Mesendoderm (in vitro differentiated cells): ENCODE measurements around the gene RSBN1.

ENCODE experiments used
- DNase-seq: peaks from one replicate; pipeline ENCODE4 v3.0.0; 2013
- H2AK5ac ChIP-seq: 2 replicates; pipeline ENCODE4 v1.6.1; 2013; ENCODE audit warnings: low read length, inconsistent platforms
- H2BK120ac ChIP-seq: 2 replicates; pipeline ENCODE4 v1.6.1; 2013; ENCODE audit warnings: low read depth, mild to moderate bottlenecking, low read length, moderate library complexity, mixed read lengths
- H2BK15ac ChIP-seq: replicated peaks from 2 replicates; pipeline ENCODE4 v1.6.1; 2013; ENCODE audit warnings: low read depth, mild to moderate bottlenecking, moderate library complexity
- H2BK5ac ChIP-seq: 2 replicates; pipeline ENCODE4 v1.6.1; 2013; ENCODE audit warnings: low read length, inconsistent platforms
- H3K18ac ChIP-seq: 2 replicates; pipeline ENCODE4 v1.6.1; 2013; ENCODE audit warnings: mild to moderate bottlenecking, low read length, mixed read lengths
- H3K23ac ChIP-seq: one replicate; pipeline ENCODE4 v1.6.1; 2013; ENCODE audit warnings: low read length
- H3K27ac ChIP-seq: 2 replicates; pipeline ENCODE4 v1.5.1; 2013; ENCODE audit warnings: low read depth, mild to moderate bottlenecking, inconsistent platforms, low read length, moderate library complexity
- H3K27me3 ChIP-seq: 2 replicates; pipeline ENCODE4 v1.6.1; 2013; ENCODE audit warnings: low read length, control low read depth, mild to moderate bottlenecking, inconsistent platforms; ENCODE audit not compliant: insufficient read depth, poor library complexity
- H3K36me3 ChIP-seq: 2 replicates; pipeline ENCODE4 v1.6.1; 2013; ENCODE audit warnings: low read length, inconsistent platforms; ENCODE audit not compliant: control insufficient read depth, insufficient read depth
- H3K4ac ChIP-seq: one replicate; pipeline ENCODE4 v1.6.1; 2013; ENCODE audit warnings: low read depth, mild to moderate bottlenecking, low read length, moderate library complexity
- H3K4me1 ChIP-seq: 2 replicates; pipeline ENCODE4 v1.6.1; 2013; ENCODE audit warnings: low read depth, low read length, inconsistent platforms; ENCODE audit not compliant: control insufficient read depth
- H3K4me2 ChIP-seq: 2 replicates; pipeline ENCODE4 v1.6.1; 2013; ENCODE audit warnings: low read length
- H3K4me3 ChIP-seq: 2 replicates; pipeline ENCODE4 v1.5.1; 2013; ENCODE audit warnings: mild to moderate bottlenecking, low read length
- H3K56ac ChIP-seq: one replicate; pipeline ENCODE4 v1.6.1; 2013; ENCODE audit warnings: low read length
- H3K79me1 ChIP-seq: 2 replicates; pipeline ENCODE4 v1.6.1; 2013; ENCODE audit warnings: low read length, inconsistent platforms
- H3K79me2 ChIP-seq: 2 replicates; pipeline ENCODE4 v1.6.1; 2013; ENCODE audit warnings: mild to moderate bottlenecking, low read length; ENCODE audit not compliant: control insufficient read depth, insufficient read depth
- H3K9ac ChIP-seq: 2 replicates; pipeline ENCODE4 v1.6.1; 2013; ENCODE audit warnings: low read length, inconsistent platforms
- H4K5ac ChIP-seq: one replicate; pipeline ENCODE4 v1.6.1; 2013; ENCODE audit warnings: low read length
- H4K8ac ChIP-seq: one replicate; pipeline ENCODE4 v1.6.1; 2013; ENCODE audit warnings: low read depth, mild to moderate bottlenecking, control low read depth, low read length, moderate library complexity
- WGBS: extraction: QIAGEN DNeasy Blood & Tissue Kit; methylation state at CpG from one replicate; pipeline ENCODE4 v1.1.7; 2013; ENCODE audit warnings: low lambda C conversion rate, missing lambda C conversion rate; ENCODE audit not compliant: insufficient coverage; ENCODE audit errors: extremely low coverage; 5-methylcytosine and 5-hydroxymethylcytosine counted together

RSBN1 gene

DNA sequence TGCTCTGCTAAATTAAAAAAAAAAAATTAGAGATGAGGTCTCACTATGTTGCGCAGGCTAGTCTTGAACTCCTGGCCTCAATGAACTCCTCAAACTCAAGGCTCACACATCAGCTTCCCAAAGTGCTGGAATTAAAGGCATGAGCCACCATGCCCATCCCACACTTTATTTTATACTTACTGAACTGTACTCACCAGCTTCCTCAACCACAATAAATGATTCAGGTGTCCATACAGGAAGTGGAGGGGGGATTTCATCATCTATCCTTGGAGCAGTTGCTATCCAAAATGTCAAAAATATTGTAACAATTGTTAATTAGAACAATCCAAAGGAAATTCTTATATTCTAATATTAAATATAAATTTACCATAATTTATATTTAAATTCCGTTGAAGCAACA, 22.4 kb upstream of the RSBN1 start:
- no CpG with 5 or more reads among the region's 2 CpGs for WGBS
- Histone ChIP-seq H2AK5ac (no peak overlapping the region), H3K56ac (no peak overlapping the region), H2BK120ac (no peak overlapping the region), H4K5ac (no peak overlapping the region), H3K27me3 (no peaks in the 10 kb centered on the region), H3K18ac (no peak overlapping the region), H3K9ac (no peak overlapping the region), H3K4me1 (no peaks in the 10 kb centered on the region), H2BK15ac (no peak overlapping the region), H3K27ac (no peak overlapping the region), H3K79me2 (no peaks in the 10 kb centered on the region), H3K4ac (no peak overlapping the region), H3K23ac (no peak overlapping the region), H4K8ac (no peak overlapping the region), H3K4me3 (no peak overlapping the region), H2BK5ac (no peak overlapping the region), H3K79me1 (no peaks in the 10 kb centered on the region), H3K36me3 (no peaks in the 10 kb centered on the region), H3K4me2 (no peak overlapping the region)
- DNase-seq: no peak

- H4K5ac ChIP-seq: no peak overlapping the region
- WGBS: no CpG with 5 or more reads among the region's 3 CpGs
- H3K4me2 ChIP-seq: no peak overlapping the region
- H3K27ac ChIP-seq: no peak overlapping the region
- H3K79me2 ChIP-seq: no peaks in the 10 kb centered on the region
- no peaks in the 10 kb centered on the region for H3K27me3 ChIP-seq
- no peak overlapping the region for H2BK5ac ChIP-seq
- DNase-seq: no peak
- no peak overlapping the region for H3K9ac ChIP-seq
- H3K79me1 ChIP-seq: no peaks in the 10 kb centered on the region
- no peak overlapping the region for H4K8ac ChIP-seq
- no peak overlapping the region for H3K4me3 ChIP-seq
- H2AK5ac ChIP-seq: no peak overlapping the region
- H2BK120ac ChIP-seq: no peak overlapping the region
- no peaks in the 10 kb centered on the region for H3K4me1 ChIP-seq
- H3K18ac ChIP-seq: no peak overlapping the region
- no peak overlapping the region for H3K56ac ChIP-seq
- H3K4ac ChIP-seq: no peak overlapping the region
- no peak overlapping the region for H3K23ac ChIP-seq
- H3K36me3 ChIP-seq: no peaks in the 10 kb centered on the region
- no peak overlapping the region for H2BK15ac ChIP-seq
These were observed 17.8 kb upstream of the RSBN1 start for GRCh38 chr1:113830039-113830438.

- Histone ChIP-seq H2BK5ac (no peak overlapping the region), H3K27ac (no peak overlapping the region), H3K27me3 (no peaks in the 10 kb centered on the region), H3K79me1 (no peaks in the 10 kb centered on the region), H3K4me2 (no peak overlapping the region), H2BK15ac (no peak overlapping the region), H3K79me2 (no peaks in the 10 kb centered on the region), H3K18ac (no peak overlapping the region), H2BK120ac (no peak overlapping the region), H2AK5ac (no peak overlapping the region), H3K4me1 (no peaks in the 10 kb centered on the region), H3K4ac (no peak overlapping the region), H3K9ac (no peak overlapping the region), H3K36me3 (no peaks in the 10 kb centered on the region), H3K4me3 (no peak overlapping the region), H4K8ac (no peak overlapping the region), H3K23ac (no peak overlapping the region), H4K5ac (no peak overlapping the region), H3K56ac (no peak overlapping the region)
- no peak for DNase-seq
- WGBS: no CpG with 5 or more reads among the region's 1 CpG
These were observed 9.6 kb upstream of the RSBN1 start for GRCh38 chr1:113821916-113822315.

GRCh38 chr1:113818578-113818977, 6.3 kb upstream of the RSBN1 start:
- no peak overlapping the region for H2BK120ac ChIP-seq
- no peak overlapping the region for H3K4ac ChIP-seq
- no peak overlapping the region for H3K4me3 ChIP-seq
- no CpG with 5 or more reads among the region's 2 CpGs for WGBS
- no peak overlapping the region for H3K23ac ChIP-seq
- no peak overlapping the region for H2BK15ac ChIP-seq
- no peak overlapping the region for H2BK5ac ChIP-seq
- DNase-seq: peak; percentile 22
- no peak overlapping the region for H3K27ac ChIP-seq
- H3K4me2 ChIP-seq: no peak overlapping the region
- no peak overlapping the region for H3K9ac ChIP-seq
- H3K18ac ChIP-seq: no peak overlapping the region
- no peaks in the 10 kb centered on the region for H3K36me3 ChIP-seq
- no peak overlapping the region for H3K56ac ChIP-seq
- H3K79me1 ChIP-seq: no peaks in the 10 kb centered on the region
- H4K5ac ChIP-seq: no peak overlapping the region
- H3K79me2 ChIP-seq: no peaks in the 10 kb centered on the region
- H4K8ac ChIP-seq: no peak overlapping the region
- H3K27me3 ChIP-seq: no peaks in the 10 kb centered on the region
- no peaks in the 10 kb centered on the region for H3K4me1 ChIP-seq
- no peak overlapping the region for H2AK5ac ChIP-seq

- WGBS: no CpG with 5 or more reads among the region's 15 CpGs
- H3K4ac ChIP-seq: no peak overlapping the region
- H3K79me1 ChIP-seq: peaks cover 7% of the 10 kb centered on the region
- no peak overlapping the region for H3K23ac ChIP-seq
- no peaks in the 10 kb centered on the region for H3K36me3 ChIP-seq
- H4K5ac ChIP-seq: no peak overlapping the region
- no peak overlapping the region for H2BK120ac ChIP-seq
- no peak overlapping the region for H2AK5ac ChIP-seq
- DNase-seq: no peak
- peaks cover 26% of the 10 kb centered on the region for H3K79me2 ChIP-seq
- no peak overlapping the region for H2BK15ac ChIP-seq
- H4K8ac ChIP-seq: no peak overlapping the region
- H2BK5ac ChIP-seq: no peak overlapping the region
- no peak overlapping the region for H3K9ac ChIP-seq
- no peak overlapping the region for H3K27ac ChIP-seq
- H3K56ac ChIP-seq: no peak overlapping the region
- no peak overlapping the region for H3K4me3 ChIP-seq
- H3K27me3 ChIP-seq: no peaks in the 10 kb centered on the region
- no peak overlapping the region for H3K4me2 ChIP-seq
- H3K18ac ChIP-seq: no peak overlapping the region
- peaks cover 2% of the 10 kb centered on the region for H3K4me1 ChIP-seq
These were observed 942 bp upstream of the RSBN1 start for GRCh38 chr1:113813218-113813617.

GRCh38 chr1:113812661-113813135, 422 bp upstream of the RSBN1 start:
- Histone ChIP-seq H3K27me3 (no peaks in the 10 kb centered on the region), H3K4me1 (peaks cover 2% of the 10 kb centered on the region), H2BK5ac (no peak overlapping the region), H3K4ac (no peak overlapping the region), H4K5ac (no peak overlapping the region), H3K9ac (peak overlapping the region; percentile 35), H4K8ac (no peak overlapping the region), H3K56ac (peak overlapping the region; percentile 69), H3K18ac (no peak overlapping the region), H3K4me2 (peak overlapping the region; percentile 7), H2BK120ac (no peak overlapping the region), H3K79me2 (peaks cover 29% of the 10 kb centered on the region), H3K27ac (no peak overlapping the region), H3K23ac (no peak overlapping the region), H2BK15ac (no peak overlapping the region), H3K36me3 (no peaks in the 10 kb centered on the region), H3K79me1 (peaks cover 7% of the 10 kb centered on the region), H3K4me3 (no peak overlapping the region), H2AK5ac (no peak overlapping the region)
- peak; percentile 63 for DNase-seq
- WGBS: 100% methylated on average over 1 of the region's 13 CpGs
